Brain microvascular endothelial cell (primary cell): ENCODE measurements around the gene GLT6D1.

Source experiments
- DNase-seq: peaks from one replicate; pipeline ENCODE4 v3.0.0-alpha.2; 2020
- H3K27ac ChIP-seq: fragments of 250-450 bp; sonication (Bioruptor Pico); 2 replicates; pipeline ENCODE4 v1.5.1; 2020; ENCODE audit warnings: mild to moderate bottlenecking, moderate library complexity
- H3K27me3 ChIP-seq: fragments of 250-450 bp; sonication (Bioruptor Pico); replicated peaks from 2 replicates; pipeline ENCODE4 v1.5.1; 2020; ENCODE audit warnings: mild to moderate bottlenecking
- H3K36me3 ChIP-seq: fragments of 250-450 bp; sonication (Bioruptor Pico); replicated peaks from 2 replicates; pipeline ENCODE4 v1.5.1; 2020; ENCODE audit warnings: mild to moderate bottlenecking
- H3K4me3 ChIP-seq: 2 replicates; pipeline ENCODE4 v1.5.1; 2011; ENCODE audit warnings: low read depth, mild to moderate bottlenecking, control low read depth, low read length, moderate library complexity
- in situ Hi-C: cut with HindIII; loops from 2 replicates; pipeline ENCODE4 v1.10.0; 2017; ENCODE audit warnings: low sequenced_read_pairs, low pct_ligation_motif_present
- TF ChIP-seq, protein P1 (sequence below): IDR thresholded peaks from 2 replicates; pipeline ENCODE4 v1.5.1; 2011; ENCODE audit warnings: low read depth, mild to moderate bottlenecking, moderate library complexity, low read length, control low read depth, inconsistent platforms; ENCODE audit errors: missing control alignments

Gene GLT6D1

DNA sequence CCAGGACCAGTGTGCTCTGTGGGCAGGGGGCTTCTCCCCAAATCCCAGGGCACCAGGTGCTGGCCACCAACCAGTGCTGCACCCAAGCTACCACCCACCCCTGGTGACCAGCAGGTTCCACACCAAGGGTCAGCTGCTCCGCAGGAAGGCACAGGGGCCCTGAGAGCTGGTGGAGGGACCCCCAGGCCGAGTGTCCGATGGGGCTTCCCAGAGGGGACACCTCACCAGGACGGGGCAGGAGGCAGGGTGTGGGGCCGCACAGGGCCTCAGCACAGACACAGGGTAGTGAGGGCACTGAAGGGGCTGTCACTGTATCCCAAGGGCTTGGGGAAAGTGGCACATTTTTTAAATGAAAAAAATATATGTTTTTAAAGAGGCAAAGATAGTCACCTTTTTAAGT, 41.8 kb upstream of the GLT6D1 start:
- TF ChIP-seq, protein P1, sequence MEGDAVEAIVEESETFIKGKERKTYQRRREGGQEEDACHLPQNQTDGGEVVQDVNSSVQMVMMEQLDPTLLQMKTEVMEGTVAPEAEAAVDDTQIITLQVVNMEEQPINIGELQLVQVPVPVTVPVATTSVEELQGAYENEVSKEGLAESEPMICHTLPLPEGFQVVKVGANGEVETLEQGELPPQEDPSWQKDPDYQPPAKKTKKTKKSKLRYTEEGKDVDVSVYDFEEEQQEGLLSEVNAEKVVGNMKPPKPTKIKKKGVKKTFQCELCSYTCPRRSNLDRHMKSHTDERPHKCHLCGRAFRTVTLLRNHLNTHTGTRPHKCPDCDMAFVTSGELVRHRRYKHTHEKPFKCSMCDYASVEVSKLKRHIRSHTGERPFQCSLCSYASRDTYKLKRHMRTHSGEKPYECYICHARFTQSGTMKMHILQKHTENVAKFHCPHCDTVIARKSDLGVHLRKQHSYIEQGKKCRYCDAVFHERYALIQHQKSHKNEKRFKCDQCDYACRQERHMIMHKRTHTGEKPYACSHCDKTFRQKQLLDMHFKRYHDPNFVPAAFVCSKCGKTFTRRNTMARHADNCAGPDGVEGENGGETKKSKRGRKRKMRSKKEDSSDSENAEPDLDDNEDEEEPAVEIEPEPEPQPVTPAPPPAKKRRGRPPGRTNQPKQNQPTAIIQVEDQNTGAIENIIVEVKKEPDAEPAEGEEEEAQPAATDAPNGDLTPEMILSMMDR: no peak
- no peak overlapping the region for H3K4me3 ChIP-seq
- H3K27ac ChIP-seq: no peak overlapping the region
- H3K36me3 ChIP-seq: no peaks in the 10 kb centered on the region
- in situ Hi-C loops: no loop called here
- DNase-seq: no peak
- no peaks in the 10 kb centered on the region for H3K27me3 ChIP-seq

DNA sequence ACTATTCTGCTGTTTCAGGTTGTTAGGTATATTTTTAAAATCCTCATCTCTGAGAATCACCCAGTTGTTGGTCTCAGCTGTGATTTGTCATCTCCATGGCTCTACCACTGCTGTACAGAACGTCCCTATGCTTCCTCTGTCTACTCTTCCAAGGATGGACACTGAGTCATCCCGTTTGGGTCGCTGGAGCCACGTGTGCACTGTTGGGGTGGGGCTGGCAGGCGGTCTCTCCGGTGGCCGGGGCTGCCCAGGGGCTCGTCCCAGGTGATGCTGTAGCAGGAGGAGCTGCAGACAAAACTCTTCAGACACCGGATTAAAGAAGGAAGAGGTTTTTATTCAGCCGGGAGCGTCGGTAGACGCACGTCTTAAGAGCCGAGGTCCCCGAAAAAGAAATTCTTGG, 40.7 kb upstream of the GLT6D1 start:
- no peak for DNase-seq
- Histone ChIP-seq H3K4me3 (no peak overlapping the region), H3K27me3 (no peaks in the 10 kb centered on the region), H3K27ac (no peak overlapping the region), H3K36me3 (no peaks in the 10 kb centered on the region)
- TF ChIP-seq, protein P1: no peak
- in situ Hi-C loops: no loop called here

DNA sequence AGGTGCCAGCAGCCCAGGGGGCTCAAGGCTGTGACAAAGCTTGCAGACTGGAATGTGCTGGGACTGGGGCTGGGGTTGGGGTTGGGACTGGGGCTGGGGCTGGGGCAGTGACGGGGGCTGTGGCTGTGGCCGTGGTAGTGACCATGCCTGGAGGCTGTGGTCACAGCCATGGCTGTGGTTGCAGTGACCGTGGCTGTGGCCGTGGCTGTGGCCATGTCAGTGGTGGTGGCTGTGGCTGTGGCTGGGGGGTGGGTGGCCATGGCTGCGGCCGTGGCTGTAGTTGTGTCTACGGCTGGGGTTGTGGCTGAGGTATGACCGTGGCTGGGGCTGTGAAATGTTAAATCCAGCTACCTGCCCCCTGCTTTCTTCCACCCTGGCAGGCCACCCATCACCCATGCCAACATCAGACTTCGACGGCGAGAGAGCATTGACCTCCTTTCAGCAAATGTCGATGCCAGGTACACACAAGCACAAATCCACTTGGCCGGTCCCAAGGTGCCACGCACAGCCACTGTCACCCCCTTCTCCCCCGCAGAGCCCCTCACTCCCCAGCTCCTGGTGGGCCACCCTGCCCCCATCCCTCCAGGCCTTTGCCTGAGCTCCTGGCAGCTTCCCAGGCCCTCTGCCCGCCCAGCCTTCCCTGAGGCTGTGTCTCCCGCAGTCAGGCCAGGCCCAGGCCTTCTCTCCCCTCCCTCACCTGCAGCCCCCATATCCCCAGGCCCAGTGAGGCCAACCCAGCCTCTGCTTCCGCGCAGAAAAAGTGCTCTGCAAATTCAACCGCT, 39.1 kb upstream of the GLT6D1 start:
- no peak for DNase-seq
- Histone ChIP-seq H3K27ac (no peak overlapping the region), H3K27me3 (no peaks in the 10 kb centered on the region), H3K4me3 (no peak overlapping the region), H3K36me3 (no peaks in the 10 kb centered on the region)
- in situ Hi-C loops: no loop called here
- TF ChIP-seq, protein P1: no peak

DNA sequence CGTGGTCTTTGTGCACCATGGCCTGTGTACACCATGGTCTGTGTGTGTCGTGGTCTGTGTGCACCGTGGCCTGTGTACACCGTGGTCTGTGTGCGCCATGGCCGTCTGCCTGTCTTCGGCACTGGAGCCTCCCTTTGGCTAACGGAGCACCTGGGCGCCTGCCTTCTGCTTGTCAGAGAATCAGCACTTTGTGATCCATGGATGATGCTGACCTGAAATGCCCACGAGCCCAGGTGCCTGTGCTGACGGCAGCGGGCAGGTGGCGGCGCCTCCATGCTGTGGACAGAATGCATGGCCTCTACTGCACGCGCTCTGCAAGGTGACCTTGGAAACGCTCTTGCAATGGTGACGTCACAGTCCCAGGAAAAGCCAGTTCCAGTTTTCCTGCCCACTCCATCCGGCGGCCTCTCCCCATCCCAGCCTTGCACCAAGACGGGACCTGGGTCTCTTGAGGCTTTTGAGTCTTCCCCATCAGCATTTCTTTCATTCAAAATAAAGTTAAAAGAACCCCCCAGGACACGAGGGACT, 38.4 kb upstream of the GLT6D1 start:
- no peak overlapping the region for H3K27ac ChIP-seq
- in situ Hi-C loops: no loop called here
- TF ChIP-seq, protein P1: no peak
- no peaks in the 10 kb centered on the region for H3K36me3 ChIP-seq
- DNase-seq: no peak
- H3K4me3 ChIP-seq: no peak overlapping the region
- no peaks in the 10 kb centered on the region for H3K27me3 ChIP-seq

DNA sequence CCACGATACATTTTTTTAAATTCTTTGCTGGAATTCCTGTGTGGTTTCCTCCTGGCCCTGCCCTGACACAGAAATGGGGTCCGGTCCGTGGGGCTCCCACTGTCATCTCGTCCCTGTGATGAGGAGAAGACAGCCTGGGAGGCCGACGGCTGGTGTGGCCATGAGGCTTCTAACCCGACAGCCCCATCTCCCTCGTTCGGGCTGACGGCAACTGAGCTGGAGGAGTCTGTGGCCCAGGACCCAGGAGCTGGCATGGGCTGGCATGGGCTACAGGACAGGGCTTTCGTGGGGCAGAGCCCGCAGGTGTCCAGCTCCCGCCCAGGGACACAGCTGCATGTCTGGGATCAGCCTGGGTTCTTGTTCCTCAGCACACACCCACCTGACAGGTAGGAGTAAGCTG, 37.6 kb upstream of the GLT6D1 start:
- Histone ChIP-seq H3K36me3 (no peaks in the 10 kb centered on the region), H3K27me3 (no peaks in the 10 kb centered on the region), H3K4me3 (no peak overlapping the region), H3K27ac (no peak overlapping the region)
- TF ChIP-seq, protein P1: no peak
- no peak for DNase-seq
- in situ Hi-C loops: no loop called here

DNA sequence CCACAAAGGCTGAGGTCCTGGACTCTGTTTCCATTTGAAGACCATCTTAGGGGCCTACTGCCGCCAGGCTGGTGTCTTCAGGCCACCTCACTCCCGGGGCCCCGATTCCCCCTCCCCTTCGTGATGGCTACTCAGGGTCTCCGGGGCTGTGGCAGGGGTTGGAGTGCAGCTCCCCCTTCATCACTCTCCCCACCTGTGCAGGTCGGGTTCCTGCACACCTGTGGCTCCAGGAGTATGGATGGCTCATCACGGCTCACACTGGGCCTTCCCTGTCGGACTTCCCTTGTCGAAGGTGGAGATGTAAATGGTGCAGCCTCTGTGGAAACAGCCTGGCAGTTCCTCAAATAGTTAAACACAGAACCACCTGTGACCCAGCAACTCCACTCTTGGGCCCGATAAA, 35.6 kb upstream of the GLT6D1 start:
- no peak overlapping the region for H3K4me3 ChIP-seq
- TF ChIP-seq, protein P1: no peak
- H3K27me3 ChIP-seq: no peaks in the 10 kb centered on the region
- no peaks in the 10 kb centered on the region for H3K36me3 ChIP-seq
- DNase-seq: no peak
- no peak overlapping the region for H3K27ac ChIP-seq
- in situ Hi-C loops: no loop called here
